Non-pigmented ciliary epithelial cell (primary cell): ENCODE data around the gene NOA1.

Source experiments
- DNase-seq: peaks from one replicate; pipeline ENCODE4 v3.0.0-alpha.2; 2010; ENCODE audit warnings: low read depth

The NOA1 gene

GRCh38 chr4:56977321-56978012 is at the start of gene NOA1:
TSS of gene NOA1 (minus strand) at chr4:56977606. CDS start at chr4:56977585, 21 bp downstream.
- DNase-seq, result peak; percentile 99

GRCh38 chr4:57023104-57023503 is 45.7 kb upstream of the NOA1 start:
- peak; percentile 94 for DNase-seq

GRCh38 chr4:57020467-57021101 is 43.2 kb upstream of the NOA1 start:
- DNase-seq, result peak; percentile 73

- DNase-seq, result no peak
Observed at GRCh38 chr4:57018980-57019379, 41.6 kb upstream of the NOA1 start.

GRCh38 chr4:57013543-57014120 is 36.2 kb upstream of the NOA1 start:
- DNase-seq, result no peak

- DNase-seq, result no peak
Observed at GRCh38 chr4:56999751-57000150, 22.3 kb upstream of the NOA1 start.

GRCh38 chr4:56995525-56995924 is 18.1 kb upstream of the NOA1 start:
- peak; percentile 78 for DNase-seq

- DNase-seq, result no peak
Observed at GRCh38 chr4:56990109-56990905, 12.9 kb upstream of the NOA1 start.

GRCh38 chr4:56986952-56987351 is 9.5 kb upstream of the NOA1 start:
- DNase-seq, result no peak

GRCh38 chr4:56986192-56986591 is 8.8 kb upstream of the NOA1 start:
- no peak for DNase-seq

GRCh38 chr4:56981795-56982201 is 4.4 kb upstream of the NOA1 start:
- DNase-seq, result no peak

- no peak for DNase-seq
Observed at GRCh38 chr4:56979421-56980072, 2.1 kb upstream of the NOA1 start.

- DNase-seq, result no peak
Observed at GRCh38 chr4:56978750-56979303, 1.4 kb upstream of the NOA1 start, which contains the start of gene POLR2B. TSS of gene POLR2B (plus strand) at chr4:56978896. CDS start at chr4:56978986, 90 bp downstream.

GRCh38 chr4:56976837-56977320 is 527 bp downstream of the NOA1 start:
- DNase-seq, result no peak

- DNase-seq, result no peak
Observed at GRCh38 chr4:56976283-56976836, 1.0 kb downstream of the NOA1 start.

GRCh38 chr4:56973336-56973735 is 4.1 kb downstream of the NOA1 start:
- DNase-seq, result no peak

- no peak for DNase-seq
Observed at GRCh38 chr4:56972809-56973208, 4.6 kb downstream of the NOA1 start.

GRCh38 chr4:56972389-56972788 is 5.0 kb downstream of the NOA1 start:
- DNase-seq, result no peak

GRCh38 chr4:56971383-56971782 is 6.0 kb downstream of the NOA1 start:
- no peak for DNase-seq

- DNase-seq, result no peak
Observed at GRCh38 chr4:56961107-56961500, 16.3 kb downstream of the NOA1 start.

- no peak for DNase-seq
Observed at GRCh38 chr4:56959100-56959499, 18.3 kb downstream of the NOA1 start.
